Fibroblast of mammary gland (primary cell): ENCODE data around the gene REG3G.

ENCODE experiments used
- DNase-seq: peaks from one replicate; pipeline ENCODE4 v3.0.0-alpha.2; 2010; ENCODE audit warnings: low read depth
- H3K4me3 ChIP-seq: 2 replicates; pipeline ENCODE4 v1.5.1; 2011; ENCODE audit warnings: low read depth, mild to moderate bottlenecking, low read length, moderate library complexity; ENCODE audit not compliant: control insufficient read depth
- TF ChIP-seq, protein P1 (sequence below): conservative IDR thresholded peaks from 2 replicates; pipeline ENCODE4 v1.5.1; 2011; ENCODE audit warnings: low read depth, low read length, inconsistent platforms; ENCODE audit not compliant: control insufficient read depth, insufficient read depth

Gene REG3G

DNA sequence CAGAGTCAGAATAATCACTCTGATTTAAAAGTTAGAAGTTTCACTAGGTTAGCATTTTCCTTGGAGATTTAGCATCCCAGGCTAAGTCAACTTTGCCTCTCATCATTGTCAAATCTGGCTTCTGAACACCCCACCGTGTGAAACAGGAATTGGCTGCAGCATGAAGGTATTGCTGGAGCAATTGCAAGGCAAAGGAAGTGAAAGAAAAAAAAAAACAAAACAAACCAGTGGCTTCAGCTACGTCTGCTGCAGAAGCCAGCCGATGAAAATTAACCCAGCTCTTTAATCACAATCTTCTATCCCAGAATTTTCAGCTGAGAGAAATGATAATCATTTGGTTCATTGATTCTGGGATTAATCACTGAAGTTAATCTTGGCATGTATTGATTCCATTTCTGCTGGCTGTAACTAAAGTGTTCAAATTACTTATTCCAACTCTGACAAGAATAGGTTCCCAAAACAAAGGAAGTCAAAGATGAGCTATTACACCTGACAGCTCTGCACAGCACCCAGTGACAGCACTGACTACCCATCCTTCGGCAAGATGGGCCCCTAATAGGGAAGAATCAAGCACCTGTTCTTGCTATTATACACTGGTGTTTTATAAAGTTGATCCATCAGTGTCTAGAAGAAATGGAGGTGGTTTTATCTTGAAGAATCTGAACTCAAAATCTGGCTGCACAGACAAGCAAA is 42.7 kb upstream of the REG3G start:
- TF ChIP-seq, protein P1, sequence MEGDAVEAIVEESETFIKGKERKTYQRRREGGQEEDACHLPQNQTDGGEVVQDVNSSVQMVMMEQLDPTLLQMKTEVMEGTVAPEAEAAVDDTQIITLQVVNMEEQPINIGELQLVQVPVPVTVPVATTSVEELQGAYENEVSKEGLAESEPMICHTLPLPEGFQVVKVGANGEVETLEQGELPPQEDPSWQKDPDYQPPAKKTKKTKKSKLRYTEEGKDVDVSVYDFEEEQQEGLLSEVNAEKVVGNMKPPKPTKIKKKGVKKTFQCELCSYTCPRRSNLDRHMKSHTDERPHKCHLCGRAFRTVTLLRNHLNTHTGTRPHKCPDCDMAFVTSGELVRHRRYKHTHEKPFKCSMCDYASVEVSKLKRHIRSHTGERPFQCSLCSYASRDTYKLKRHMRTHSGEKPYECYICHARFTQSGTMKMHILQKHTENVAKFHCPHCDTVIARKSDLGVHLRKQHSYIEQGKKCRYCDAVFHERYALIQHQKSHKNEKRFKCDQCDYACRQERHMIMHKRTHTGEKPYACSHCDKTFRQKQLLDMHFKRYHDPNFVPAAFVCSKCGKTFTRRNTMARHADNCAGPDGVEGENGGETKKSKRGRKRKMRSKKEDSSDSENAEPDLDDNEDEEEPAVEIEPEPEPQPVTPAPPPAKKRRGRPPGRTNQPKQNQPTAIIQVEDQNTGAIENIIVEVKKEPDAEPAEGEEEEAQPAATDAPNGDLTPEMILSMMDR, result no peak

GRCh38 chr2:78984386-78984785 is 41.1 kb upstream of the REG3G start:
- H3K4me3 ChIP-seq, result no peak overlapping the region
- TF ChIP-seq, protein P1, result no peak
- DNase-seq, result no peak

More for the DNA sequence above, 42.7 kb upstream of the REG3G start:
- no peak overlapping the region for H3K4me3 ChIP-seq
- no peak for DNase-seq

- H3K4me3 ChIP-seq, result no peak overlapping the region
- no peak for DNase-seq
- TF ChIP-seq, protein P1, result no peak
These were observed 39.9 kb upstream of the REG3G start for GRCh38 chr2:78985558-78985957.

- TF ChIP-seq, protein P1, result no peak
- no peak overlapping the region for H3K4me3 ChIP-seq
- DNase-seq, result no peak
These were observed 36.5 kb upstream of the REG3G start for GRCh38 chr2:78989051-78989450.

DNA sequence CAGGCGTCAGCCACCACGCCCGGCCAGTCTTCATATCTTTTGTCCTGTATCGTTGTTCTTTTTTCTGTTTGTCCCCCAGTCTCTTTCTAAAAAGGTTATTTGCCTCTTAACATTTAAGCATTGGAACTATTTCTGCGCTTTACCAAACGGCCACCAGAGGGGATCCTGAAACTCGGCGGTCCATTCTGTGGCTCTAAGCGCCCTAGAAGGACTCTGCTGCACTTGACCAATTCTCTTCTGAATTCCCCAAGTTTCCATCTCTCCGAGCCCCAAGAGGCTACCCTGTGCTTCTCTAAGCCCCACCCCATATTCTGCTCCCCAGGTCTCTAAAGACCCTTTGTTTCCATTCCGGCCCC is 33.1 kb upstream of the REG3G start:
- no peak overlapping the region for H3K4me3 ChIP-seq
- peak; percentile 2 for DNase-seq
- TF ChIP-seq, protein P1, result peak; percentile 15

- TF ChIP-seq, protein P1, result no peak
- no peak for DNase-seq
These were observed 32.5 kb upstream of the REG3G start for GRCh38 chr2:78992807-78993517.

More at GRCh38 chr2:78992807-78993517, 32.5 kb upstream of the REG3G start:
- no peak overlapping the region for H3K4me3 ChIP-seq
